ENCODE data around the gene RPL7L1.

DNA sequence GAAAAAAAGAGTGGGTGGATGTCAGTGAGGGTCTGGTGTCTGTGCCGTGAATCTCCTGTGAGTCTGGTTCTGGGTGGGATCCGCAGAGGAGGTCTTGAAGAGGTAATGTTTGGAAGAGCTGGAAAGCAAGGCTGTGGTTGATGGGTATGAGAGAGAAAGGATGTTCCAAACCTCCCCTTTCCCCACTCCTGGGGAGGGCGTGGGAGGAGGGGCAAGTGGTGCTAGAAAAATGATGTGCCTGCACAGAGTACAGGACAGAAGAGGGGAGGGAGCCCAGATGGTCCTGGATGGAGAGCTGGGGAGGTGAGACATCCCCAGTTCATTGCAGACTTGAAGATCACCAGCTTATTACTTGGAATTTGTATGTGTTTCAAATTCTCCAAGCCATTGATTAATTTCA lies 53.0 kb downstream of the RPL7L1 start:
- TF ChIP-seq, protein P1, sequence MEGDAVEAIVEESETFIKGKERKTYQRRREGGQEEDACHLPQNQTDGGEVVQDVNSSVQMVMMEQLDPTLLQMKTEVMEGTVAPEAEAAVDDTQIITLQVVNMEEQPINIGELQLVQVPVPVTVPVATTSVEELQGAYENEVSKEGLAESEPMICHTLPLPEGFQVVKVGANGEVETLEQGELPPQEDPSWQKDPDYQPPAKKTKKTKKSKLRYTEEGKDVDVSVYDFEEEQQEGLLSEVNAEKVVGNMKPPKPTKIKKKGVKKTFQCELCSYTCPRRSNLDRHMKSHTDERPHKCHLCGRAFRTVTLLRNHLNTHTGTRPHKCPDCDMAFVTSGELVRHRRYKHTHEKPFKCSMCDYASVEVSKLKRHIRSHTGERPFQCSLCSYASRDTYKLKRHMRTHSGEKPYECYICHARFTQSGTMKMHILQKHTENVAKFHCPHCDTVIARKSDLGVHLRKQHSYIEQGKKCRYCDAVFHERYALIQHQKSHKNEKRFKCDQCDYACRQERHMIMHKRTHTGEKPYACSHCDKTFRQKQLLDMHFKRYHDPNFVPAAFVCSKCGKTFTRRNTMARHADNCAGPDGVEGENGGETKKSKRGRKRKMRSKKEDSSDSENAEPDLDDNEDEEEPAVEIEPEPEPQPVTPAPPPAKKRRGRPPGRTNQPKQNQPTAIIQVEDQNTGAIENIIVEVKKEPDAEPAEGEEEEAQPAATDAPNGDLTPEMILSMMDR (conservative IDR thresholded peaks at IDR 0.05 in 1 of 2, IDR thresholded peaks at IDR 0.05 in 1 of 2; ENCODE audit: extremely low read depth in 1 of 2, insufficient read depth in 1 of 2, low read depth in 1 of 2, low read length in 2 of 2): no peak
- no peak for TF ChIP-seq EZH2 (IDR thresholded peaks at IDR 0.05; ENCODE audit: borderline replicate concordance, low read length)

Measured in mammary epithelial cell (primary cell).